NCI-H187 treated with DMSO at 0.1 percent for 48 hours (cell line): ENCODE results near the gene ZNF574.
A peak's percentile ranks its signal among the peaks of the same experiment; 100 is the strongest.
"Not testable (repeated sequence)": the region's sequence is repeated elsewhere in the genome, so short reads cannot be mapped to it uniquely, and the experiment has no call there.

Source experiments
- DNase-seq: peaks from one replicate; lab custom pipeline; 2025; lab: John Stamatoyannopoulos, UW

ZNF574 gene

GRCh38 chr19:42080764-42081375, 4.9 kb downstream of the ZNF574 start:
- no peak for DNase-seq

GRCh38 chr19:42081584-42082203, 5.7 kb downstream of the ZNF574 start:
- DNase-seq = no peak

GRCh38 chr19:42083537-42083936, 7.6 kb downstream of the ZNF574 start:
- DNase-seq = no peak

- DNase-seq = no peak
Observed at GRCh38 chr19:42086188-42086736, 10.3 kb downstream of the ZNF574 start.

GRCh38 chr19:42086770-42087550, 11.0 kb downstream of the ZNF574 start:
- no peak for DNase-seq

GRCh38 chr19:42088471-42089190, 12.7 kb downstream of the ZNF574 start:
- no peak for DNase-seq

- no peak for DNase-seq
Observed at GRCh38 chr19:42089191-42089750, 13.3 kb downstream of the ZNF574 start.

GRCh38 chr19:42089772-42090171, 13.8 kb downstream of the ZNF574 start:
- no peak for DNase-seq

- DNase-seq = no peak
Observed at GRCh38 chr19:42090672-42091071, 14.7 kb downstream of the ZNF574 start.

- DNase-seq = no peak
Observed at GRCh38 chr19:42091300-42091699, 15.3 kb downstream of the ZNF574 start.

- DNase-seq = no peak
Observed at GRCh38 chr19:42091742-42092141, 15.8 kb downstream of the ZNF574 start.

- peak; percentile 43 for DNase-seq
Observed at GRCh38 chr19:42092350-42092749, 16.4 kb downstream of the ZNF574 start.

GRCh38 chr19:42093505-42093904, 17.5 kb downstream of the ZNF574 start:
- no peak for DNase-seq

- DNase-seq = no peak
Observed at GRCh38 chr19:42093926-42094325, 18.0 kb downstream of the ZNF574 start.

- no peak for DNase-seq
Observed at GRCh38 chr19:42095142-42095813, 19.3 kb downstream of the ZNF574 start.

GRCh38 chr19:42095814-42096230, 19.9 kb downstream of the ZNF574 start:
- DNase-seq = no peak

- DNase-seq = no peak
Observed at GRCh38 chr19:42096255-42096837, 20.4 kb downstream of the ZNF574 start.

- DNase-seq = no peak
Observed at GRCh38 chr19:42097461-42097860, 21.5 kb downstream of the ZNF574 start.

GRCh38 chr19:42098781-42099180, 22.8 kb downstream of the ZNF574 start:
- DNase-seq = no peak

- DNase-seq = no peak
Observed at GRCh38 chr19:42099336-42099925, 23.5 kb downstream of the ZNF574 start.

- DNase-seq = not testable (repeated sequence)
Observed at GRCh38 chr19:42100241-42100640, 24.3 kb downstream of the ZNF574 start.
